ENCODE results near the gene CFAP20DC. TPM values are rescaled to one million over a fixed set of nuclear protein-coding genes. Genes with fewer than 3 reads are reported as not detected.
"Not testable (repeated sequence)": the region's sequence is repeated elsewhere in the genome, so short reads cannot be mapped to it uniquely, and the experiment has no call there.

CFAP20DC gene
- total RNA-seq, 2 experiments from 2014 or later: 1.4 to 1.8 TPM

GRCh38 chr3:58746758-58747157, 303.1 kb downstream of the CFAP20DC start:
- ATAC-seq (ENCODE audit: low read depth): no peak
- no peaks in the 10 kb centered on the region for H3K4me1 Mint-ChIP-seq
- H3K27me3 Mint-ChIP-seq: no peaks in the 10 kb centered on the region
- no peak overlapping the region for H3K27ac Mint-ChIP-seq
- H3K9me3 Mint-ChIP-seq: no peaks in the 10 kb centered on the region
- no peak for DNase-seq
- H3K4me3 Mint-ChIP-seq: no peak overlapping the region
- no peaks in the 10 kb centered on the region for H3K36me3 Mint-ChIP-seq
- POLR2A ChIA-PET: no interaction called here

GRCh38 chr3:58743296-58743695, 306.5 kb downstream of the CFAP20DC start:
- DNase-seq: no peak
- Mint-ChIP-seq H3K4me1 (no peaks in the 10 kb centered on the region), H3K27ac (no peak overlapping the region), H3K4me3 (no peak overlapping the region), H3K36me3 (peaks cover 1% of the 10 kb centered on the region), H3K9me3 (no peaks in the 10 kb centered on the region), H3K27me3 (peaks cover 2% of the 10 kb centered on the region)
- ATAC-seq (ENCODE audit: low read depth): no peak
- POLR2A ChIA-PET: no interaction called here

DNA sequence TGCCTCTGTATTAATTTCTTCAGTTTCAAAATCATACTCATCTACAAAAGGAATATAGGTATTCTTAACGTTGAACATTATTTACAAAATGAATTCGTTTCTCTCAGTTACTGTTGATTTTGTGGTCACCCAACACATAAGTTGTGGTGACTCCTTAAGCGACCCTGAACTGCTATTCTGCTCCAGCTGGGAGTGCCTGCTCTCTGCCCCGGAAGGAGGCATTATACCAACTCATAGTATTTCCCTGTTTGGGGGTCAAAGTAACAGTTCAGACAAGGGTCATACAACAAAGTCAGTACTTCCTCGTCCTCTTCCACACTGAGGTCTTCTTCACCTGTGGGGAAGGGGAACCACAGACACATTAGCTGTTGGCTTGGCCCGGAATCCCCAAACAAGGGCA, 307.6 kb downstream of the CFAP20DC start:
- no peak overlapping the region for H3K27ac Mint-ChIP-seq
- DNase-seq (no peak), ATAC-seq (ENCODE audit: low read depth) (no peak)
- no peaks in the 10 kb centered on the region for H3K4me1 Mint-ChIP-seq
- peaks cover 2% of the 10 kb centered on the region for H3K27me3 Mint-ChIP-seq
- H3K4me3 Mint-ChIP-seq: no peak overlapping the region
- H3K36me3 Mint-ChIP-seq: peaks cover 1% of the 10 kb centered on the region
- POLR2A ChIA-PET: no interaction called here
- H3K9me3 Mint-ChIP-seq: no peaks in the 10 kb centered on the region

DNA sequence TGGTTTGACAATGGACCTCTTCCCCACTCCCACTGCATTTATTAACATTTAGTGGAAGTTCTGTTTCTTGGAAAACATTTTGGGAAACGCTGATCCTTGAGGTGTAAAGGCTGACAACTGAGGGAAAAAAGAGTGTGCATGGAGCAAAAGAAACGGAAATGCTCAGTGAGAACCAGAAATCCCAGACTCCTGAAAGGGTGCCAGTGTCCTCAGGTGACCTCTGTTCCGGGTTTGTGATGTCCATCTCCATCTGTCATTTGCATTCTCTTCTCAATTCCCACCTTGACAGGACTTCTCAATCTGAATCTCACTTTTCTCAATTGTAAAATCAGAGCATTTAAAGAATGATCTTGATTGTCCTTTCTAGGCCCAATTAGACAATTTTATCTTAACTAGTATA, 312.2 kb downstream of the CFAP20DC start:
- DNase-seq: no peak
- H3K27me3 Mint-ChIP-seq: peaks cover 5% of the 10 kb centered on the region
- H3K9me3 Mint-ChIP-seq: no peaks in the 10 kb centered on the region
- H3K27ac Mint-ChIP-seq: no peak overlapping the region
- H3K4me3 Mint-ChIP-seq: no peak overlapping the region
- peaks cover 1% of the 10 kb centered on the region for H3K36me3 Mint-ChIP-seq
- ATAC-seq (ENCODE audit: low read depth): no peak
- POLR2A ChIA-PET: no interaction called here
- no peaks in the 10 kb centered on the region for H3K4me1 Mint-ChIP-seq

GRCh38 chr3:58731673-58732072, 318.2 kb downstream of the CFAP20DC start:
- no peaks in the 10 kb centered on the region for H3K9me3 Mint-ChIP-seq
- no peak overlapping the region for H3K4me3 Mint-ChIP-seq
- no peak for ATAC-seq (ENCODE audit: low read depth)
- H3K27me3 Mint-ChIP-seq: peaks cover 3% of the 10 kb centered on the region
- H3K4me1 Mint-ChIP-seq: no peaks in the 10 kb centered on the region
- POLR2A ChIA-PET: no interaction called here
- H3K27ac Mint-ChIP-seq: no peak overlapping the region
- DNase-seq: no peak
- no peaks in the 10 kb centered on the region for H3K36me3 Mint-ChIP-seq

- POLR2A ChIA-PET: no interaction called here
- Mint-ChIP-seq H3K9me3 (no peaks in the 10 kb centered on the region), H3K27ac (no peak overlapping the region), H3K4me3 (no peak overlapping the region), H3K4me1 (no peaks in the 10 kb centered on the region), H3K36me3 (no peaks in the 10 kb centered on the region), H3K27me3 (no peaks in the 10 kb centered on the region)
- DNase-seq (no peak), ATAC-seq (ENCODE audit: low read depth) (no peak)
Measured at GRCh38 chr3:58728723-58729122, 321.1 kb downstream of the CFAP20DC start.

DNA sequence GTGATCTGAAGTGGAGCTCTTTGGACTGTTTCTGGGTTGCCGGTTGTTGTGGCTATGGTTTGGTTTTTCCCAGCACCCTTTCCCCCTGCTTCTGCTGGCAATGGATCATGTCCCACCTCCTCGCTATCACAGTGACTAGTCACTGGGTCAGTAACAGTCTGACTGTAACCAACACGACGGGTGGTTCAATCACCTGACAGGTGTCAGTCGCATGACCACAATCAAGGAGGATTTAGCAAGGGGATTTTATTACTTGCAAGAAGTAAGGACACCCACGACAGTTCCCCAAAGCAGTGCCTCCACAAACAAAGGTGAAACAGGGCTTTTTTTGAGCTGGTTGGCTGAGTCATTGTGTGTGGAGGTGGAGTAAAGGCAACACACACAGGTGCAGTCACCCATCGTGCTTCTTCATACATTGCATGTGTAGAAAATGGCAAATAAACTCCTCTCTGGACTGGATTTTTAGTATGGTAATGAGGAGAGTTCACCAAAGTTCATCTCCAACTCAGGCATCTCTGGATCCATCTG, 324.4 kb downstream of the CFAP20DC start:
- H3K36me3 Mint-ChIP-seq: no peaks in the 10 kb centered on the region
- no peak overlapping the region for H3K4me3 Mint-ChIP-seq
- POLR2A ChIA-PET: no interaction called here
- no peaks in the 10 kb centered on the region for H3K27me3 Mint-ChIP-seq
- no peak for ATAC-seq (ENCODE audit: low read depth)
- H3K27ac Mint-ChIP-seq: no peak overlapping the region
- no peaks in the 10 kb centered on the region for H3K9me3 Mint-ChIP-seq
- H3K4me1 Mint-ChIP-seq: no peaks in the 10 kb centered on the region
- DNase-seq: no peak

GRCh38 chr3:58724336-58724735, 325.5 kb downstream of the CFAP20DC start:
- Mint-ChIP-seq H3K27me3 (no peaks in the 10 kb centered on the region), H3K36me3 (no peaks in the 10 kb centered on the region), H3K4me3 (no peak overlapping the region), H3K27ac (no peak overlapping the region), H3K9me3 (no peaks in the 10 kb centered on the region), H3K4me1 (no peaks in the 10 kb centered on the region)
- POLR2A ChIA-PET: no interaction called here
- no peak for DNase-seq
- no peak for ATAC-seq (ENCODE audit: low read depth)

DNA sequence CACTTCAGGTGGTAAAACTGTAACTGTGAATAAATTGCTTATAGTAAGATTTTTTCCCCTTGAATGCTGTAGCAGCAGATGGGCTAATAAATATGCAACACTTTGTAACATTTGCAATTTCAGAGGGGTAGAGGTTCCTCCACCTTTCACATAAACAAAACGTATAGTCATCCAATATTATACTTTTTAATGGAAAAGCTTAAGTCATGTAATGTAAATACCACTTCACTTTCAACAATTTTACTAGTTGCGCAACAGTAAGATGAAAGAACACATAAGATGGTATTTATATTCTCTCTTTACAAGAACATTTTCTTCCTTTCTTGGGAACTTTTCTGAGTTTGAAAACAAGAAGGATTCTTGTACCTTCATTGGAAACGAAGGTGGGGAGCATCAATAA, 326.7 kb downstream of the CFAP20DC start:
- H3K27ac Mint-ChIP-seq: no peak overlapping the region
- H3K4me1 Mint-ChIP-seq: no peaks in the 10 kb centered on the region
- DNase-seq: no peak
- H3K9me3 Mint-ChIP-seq: no peaks in the 10 kb centered on the region
- POLR2A ChIA-PET: no interaction called here
- ATAC-seq (ENCODE audit: low read depth): no peak
- no peaks in the 10 kb centered on the region for H3K27me3 Mint-ChIP-seq
- H3K36me3 Mint-ChIP-seq: no peaks in the 10 kb centered on the region
- no peak overlapping the region for H3K4me3 Mint-ChIP-seq

- DNase-seq: no peak
- Mint-ChIP-seq H3K27ac (no peak overlapping the region), H3K4me1 (no peaks in the 10 kb centered on the region), H3K36me3 (no peaks in the 10 kb centered on the region), H3K9me3 (no peaks in the 10 kb centered on the region), H3K27me3 (no peaks in the 10 kb centered on the region), H3K4me3 (no peak overlapping the region)
- POLR2A ChIA-PET: no interaction called here
- ATAC-seq (ENCODE audit: low read depth): no peak
Measured at GRCh38 chr3:58722561-58722960, 327.3 kb downstream of the CFAP20DC start.

DNA sequence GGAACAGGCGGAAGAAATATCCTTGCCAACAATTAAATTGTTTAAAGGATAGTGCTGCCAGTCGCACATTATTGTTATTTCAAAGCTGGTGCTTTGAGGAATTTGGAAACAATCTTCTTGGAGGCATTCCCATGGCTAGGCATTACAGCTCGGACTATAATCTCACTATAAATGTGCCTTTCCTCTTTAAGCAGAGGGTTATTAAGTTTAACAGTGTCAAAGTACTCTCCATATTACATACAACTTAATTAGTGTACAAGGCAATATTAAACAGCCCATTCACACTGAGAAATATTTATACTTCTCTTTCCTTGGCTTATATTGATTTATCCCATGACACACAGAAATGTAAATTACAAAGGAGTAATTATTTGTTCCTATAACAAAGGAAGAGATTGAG, 329.3 kb downstream of the CFAP20DC start:
- Mint-ChIP-seq H3K27ac (no peak overlapping the region), H3K4me1 (no peaks in the 10 kb centered on the region), H3K27me3 (no peaks in the 10 kb centered on the region), H3K4me3 (no peak overlapping the region), H3K36me3 (no peaks in the 10 kb centered on the region), H3K9me3 (no peaks in the 10 kb centered on the region)
- POLR2A ChIA-PET: no interaction called here
- DNase-seq (no peak), ATAC-seq (ENCODE audit: low read depth) (no peak)

DNA sequence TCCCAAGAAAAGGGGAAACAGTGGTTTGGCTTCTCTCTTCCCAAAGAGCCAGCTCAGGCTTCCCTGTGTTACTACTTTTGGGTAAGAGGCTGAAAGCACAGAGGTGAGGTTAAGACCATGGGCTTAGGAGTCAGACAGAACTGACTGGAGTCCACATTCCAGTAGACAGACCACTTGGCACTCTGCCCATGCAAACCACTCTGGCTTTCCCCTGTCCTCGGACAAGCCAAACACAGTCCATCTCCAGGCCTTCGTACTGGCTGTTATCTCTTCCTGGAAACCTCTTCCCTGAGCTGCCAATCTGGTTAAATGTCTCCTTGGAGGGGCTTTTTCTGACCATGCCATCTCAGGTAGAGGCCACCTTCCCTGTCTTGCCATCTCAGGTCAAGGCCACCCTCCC, 330.1 kb downstream of the CFAP20DC start:
- DNase-seq: no peak
- H3K27ac Mint-ChIP-seq: no peak overlapping the region
- no peak overlapping the region for H3K4me3 Mint-ChIP-seq
- no peaks in the 10 kb centered on the region for H3K9me3 Mint-ChIP-seq
- H3K4me1 Mint-ChIP-seq: no peaks in the 10 kb centered on the region
- POLR2A ChIA-PET: no interaction called here
- no peaks in the 10 kb centered on the region for H3K36me3 Mint-ChIP-seq
- no peak for ATAC-seq (ENCODE audit: low read depth)
- H3K27me3 Mint-ChIP-seq: no peaks in the 10 kb centered on the region

DNA sequence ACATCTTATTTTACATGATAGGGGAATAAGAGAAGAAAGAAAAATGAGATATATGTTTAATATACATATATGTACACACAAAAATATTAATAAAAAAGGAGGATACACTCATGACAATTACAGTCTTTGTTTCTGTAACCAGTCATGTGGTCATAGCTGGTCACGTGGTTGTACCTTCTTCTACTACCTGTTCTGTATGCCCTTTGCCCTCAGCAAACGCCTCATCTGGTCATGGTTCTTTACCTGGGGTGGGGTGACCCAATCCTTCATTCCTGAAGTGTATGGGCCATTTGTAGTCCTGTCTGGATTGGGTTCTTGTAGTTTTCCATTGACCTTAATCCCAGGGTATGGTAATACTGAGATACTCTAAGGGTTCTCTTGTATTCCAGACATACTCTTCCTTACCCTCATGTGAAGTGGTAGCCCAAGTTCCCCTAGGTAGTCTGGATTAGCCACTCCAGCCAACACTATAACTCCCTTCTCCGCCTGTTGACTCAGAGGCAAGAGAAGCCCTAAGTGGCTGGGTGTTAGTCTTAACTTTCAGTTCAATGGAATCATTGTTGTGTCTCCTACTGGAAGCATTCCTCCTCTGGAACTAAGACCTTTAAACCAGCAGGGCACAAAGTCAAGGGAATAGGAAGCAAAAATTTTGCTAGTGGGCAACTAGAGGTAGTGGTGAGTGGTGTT, 336.0 kb downstream of the CFAP20DC start:
- POLR2A ChIA-PET: no interaction called here
- no peaks in the 10 kb centered on the region for H3K4me1 Mint-ChIP-seq

GRCh38 chr3:58711871-58712270, 338.0 kb downstream of the CFAP20DC start:
- no peaks in the 10 kb centered on the region for H3K36me3 Mint-ChIP-seq
- no peak overlapping the region for H3K4me3 Mint-ChIP-seq
- H3K27me3 Mint-ChIP-seq: peaks cover 2% of the 10 kb centered on the region
- POLR2A ChIA-PET: no interaction called here
- no peaks in the 10 kb centered on the region for H3K4me1 Mint-ChIP-seq
- ATAC-seq (ENCODE audit: low read depth): no peak
- H3K9me3 Mint-ChIP-seq: peaks cover 1% of the 10 kb centered on the region
- DNase-seq: no peak
- no peak overlapping the region for H3K27ac Mint-ChIP-seq

More for the DNA sequence above, 336.0 kb downstream of the CFAP20DC start:
- H3K36me3 Mint-ChIP-seq: no peaks in the 10 kb centered on the region
- no peak for DNase-seq
- H3K9me3 Mint-ChIP-seq: no peaks in the 10 kb centered on the region
- ATAC-seq (ENCODE audit: low read depth): no peak
- H3K27ac Mint-ChIP-seq: no peak overlapping the region
- H3K27me3 Mint-ChIP-seq: no peaks in the 10 kb centered on the region
- H3K4me3 Mint-ChIP-seq: no peak overlapping the region

DNA sequence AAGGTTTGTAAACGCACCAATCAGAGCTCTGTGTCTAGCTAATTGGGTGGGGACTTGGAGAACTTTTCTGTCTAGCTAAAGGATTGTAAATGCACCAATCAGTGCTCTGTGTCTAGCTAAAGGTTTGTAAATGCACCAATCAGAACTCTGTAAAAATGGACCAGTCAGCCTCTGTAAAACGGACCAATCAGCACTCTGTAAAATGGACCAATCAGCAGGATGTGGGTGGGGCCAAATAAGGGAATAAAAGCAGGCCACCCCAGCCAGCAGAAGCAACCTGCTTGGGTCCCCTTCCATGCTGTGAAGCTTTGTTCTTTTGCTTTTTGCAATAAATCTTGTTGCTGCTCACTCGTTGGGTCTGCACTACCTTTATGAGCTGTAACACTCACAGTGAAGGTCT, 340.8 kb downstream of the CFAP20DC start:
- H3K4me3 Mint-ChIP-seq; H3K4me1 Mint-ChIP-seq; H3K36me3 Mint-ChIP-seq; H3K9me3 Mint-ChIP-seq; DNase-seq; H3K27ac Mint-ChIP-seq; POLR2A ChIA-PET; H3K27me3 Mint-ChIP-seq; ATAC-seq (ENCODE audit: low read depth): not testable (repeated sequence)
